Right lobe of liver (tissue), 6 donors: ENCODE measurements around the gene ZNF778. TPM values are rescaled to one million over a fixed set of nuclear protein-coding genes. Genes with fewer than 3 reads are reported as not detected.
A peak's percentile ranks its signal among the peaks of the same experiment; 100 is the strongest.
"Not testable (repeated sequence)": the region's sequence is repeated elsewhere in the genome, so short reads cannot be mapped to it uniquely, and the experiment has no call there.

Experiments
- ATAC-seq, 4 donors: fragments of 200-7000 bp; cut with Tn5 transposase; one replicate each; pipeline ENCODE4 v1.9.1; 2020; ENCODE audit warnings: mild to moderate bottlenecking in 4 of 4, moderate library complexity in 4 of 4
- DNase-seq, 3 donors: peaks; one replicate each; pipeline ENCODE4 v3.0.0-alpha.2; 2020
- H3K27ac ChIP-seq, 3 donors: fragments of 200-600 bp; one replicate each; pipeline ENCODE4 v1.8.0; 2022
- H3K27me3 ChIP-seq, 2 donors: fragments of 200-600 bp; one replicate each; pipeline ENCODE4 v1.8.0; 2022
- H3K36me3 ChIP-seq, 4 donors: fragments of 200-600 bp; sonication (generic) in 1 of 4; one replicate each; pipeline versions ENCODE4 v1.5.1 to v1.8.0; 2017 to 2022; ENCODE audit warnings: control low read depth in 1 of 4
- H3K4me1 ChIP-seq, 4 donors: fragments of 200-600 bp; sonication (generic) in 1 of 4; one replicate each; pipeline versions ENCODE4 v1.5.1 to v1.8.0; 2017 to 2022; ENCODE audit warnings: control low read depth in 1 of 4
- H3K4me3 ChIP-seq, 3 donors: fragments of 200-600 bp; one replicate each; pipeline ENCODE4 v1.8.0; 2022
- H3K9me3 ChIP-seq, 4 donors: fragments of 200-600 bp; sonication (generic) in 1 of 4; one replicate each; pipeline versions ENCODE4 v1.5.1 to v1.8.0; 2017 to 2022; ENCODE audit warnings: control low read depth in 1 of 4
- CTCF ChIP-seq, 4 donors: fragments of 200-600 bp in 3 of 4; fragments of 450-650 bp in 1 of 4; IDR thresholded peaks; one replicate each; pipeline versions ENCODE4 v1.5.1 to v1.8.0; 2016 to 2022; ENCODE audit warnings: antibody characterized with exemption in 4 of 4, mild to moderate bottlenecking in 2 of 4
- POLR2A ChIP-seq: fragments of 450-650 bp; IDR thresholded peaks from one replicate; pipeline ENCODE4 v1.6.1; 2017; ENCODE audit warnings: antibody characterized with exemption, mild to moderate bottlenecking
- WGBS: methylation state at CpG from one replicate; pipeline ENCODE4 v1.1.6; 2018; ENCODE audit warnings: low coverage, low lambda C conversion rate; ENCODE audit not compliant: insufficient coverage; ENCODE audit errors: missing lambda C conversion rate; 5-methylcytosine and 5-hydroxymethylcytosine counted together
- intact Hi-C, 2 donors: fragments of 100-400 bp; cut with DNase I; formaldehyde crosslinking; loops; one replicate each; pipeline versions ENCODE4 v1.11.2 to v1.14.1; 2022
- total RNA-seq, 6 experiments: library from RNA; depleted of rRNA in 2 of 6; stranded (reverse); fragments of >200 nt in 2 of 6; fragmentation: NEBNext Ultra II Directional in 3 of 6; extraction: Animal tissue kit (Norgen Biotek cat#: 25700) in 3 of 6; gene quantifications; one replicate each; pipeline versions ENCODE4 v1.1.0 to v1.2.4, GENCODE V29; 2016 to 2023
- donor health status: DM: no; HTN: yes; CAD: no.
- donor health status: DM: no; HTN: no; CAD: no.
- donor health status: DM: no; HTN: no; CAD: no.
- donor health status: DM: no; HTN: yes; CAD: no.
- donor health status: DM: no; HTN: yes; CAD: no.

Gene ZNF778
- total RNA-seq, 6 experiments from 2014 or later = 2.3 to 11.2 (median 3.1) TPM

- no peaks in the 10 kb centered on the region for H3K36me3 ChIP-seq
- peak in 1 of 3 donors; percentile 77 for DNase-seq
- intact Hi-C loops = no loop called here
- peak overlapping the region; percentile 76 to 96 (median 86) for H3K27ac ChIP-seq
- 12% methylated on average over 14 of the region's 30 CpGs for WGBS
- H3K4me1 ChIP-seq = peaks cover 0 to 29% (median 8%) of the 10 kb centered on the region in 4 donors
- ATAC-seq = peak; percentile 74 to 87 (median 80)
- H3K9me3 ChIP-seq = no peaks in the 10 kb centered on the region
- H3K4me3 ChIP-seq = peak overlapping the region; percentile 16 to 36 (median 33)
- H3K27me3 ChIP-seq = no peaks in the 10 kb centered on the region
- TF ChIP-seq CTCF (IDR thresholded peaks at IDR 0.05) (no peak), POLR2A (no peak)
Measured at GRCh38 chr16:89261691-89262563, 44.4 kb downstream of the ZNF778 start.

DNA sequence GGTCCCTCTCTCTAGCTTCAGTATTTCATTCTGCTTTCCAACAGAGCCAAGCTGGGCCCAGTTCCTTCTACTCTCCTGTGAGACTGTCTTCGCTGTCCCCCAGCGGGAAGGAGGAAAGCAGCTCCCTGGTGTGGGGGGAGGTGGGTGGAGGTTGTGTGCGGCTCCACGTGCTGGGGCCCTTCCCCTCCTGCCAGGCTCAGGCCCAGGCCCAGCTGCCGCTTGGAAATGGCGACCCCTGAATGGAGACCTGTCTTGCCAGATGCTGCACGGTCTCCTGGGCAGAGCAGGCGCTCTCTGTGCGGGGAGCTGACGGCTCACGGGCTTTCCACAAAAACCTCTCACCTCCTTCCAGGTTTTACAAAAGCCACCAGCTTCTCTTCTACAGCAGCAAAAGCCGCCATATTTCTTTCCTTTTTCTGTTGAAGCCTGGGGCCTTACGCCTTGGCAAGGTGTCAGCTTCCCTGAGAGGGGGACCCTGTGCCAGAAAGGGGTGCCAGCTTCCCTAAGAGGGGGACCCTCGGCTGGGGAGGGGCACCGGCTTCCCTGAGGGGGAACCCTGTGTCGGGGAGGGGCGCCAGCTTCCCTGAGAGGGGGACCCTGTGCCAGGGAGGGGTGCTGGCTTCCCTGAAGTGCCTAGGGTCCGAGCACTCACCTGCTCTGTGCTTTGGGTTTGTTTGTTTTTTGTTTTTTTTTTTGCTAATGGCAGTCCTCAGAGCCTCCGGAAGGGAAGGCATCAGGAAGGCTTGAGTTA lies 47.5 kb downstream of the ZNF778 start:
- ATAC-seq (no peak), DNase-seq (no peak)
- no peaks in the 10 kb centered on the region for H3K9me3 ChIP-seq
- intact Hi-C loops = no loop called here
- H3K27me3 ChIP-seq = no peaks in the 10 kb centered on the region
- peaks cover 0 to 22% (median 6%) of the 10 kb centered on the region in 4 donors for H3K4me1 ChIP-seq
- no peak overlapping the region for H3K27ac ChIP-seq
- peaks cover 0 to 17% (median 1%) of the 10 kb centered on the region in 4 donors for H3K36me3 ChIP-seq
- no peak overlapping the region for H3K4me3 ChIP-seq
- no peak for TF ChIP-seq CTCF (IDR thresholded peaks at IDR 0.05)
- no peak for TF ChIP-seq POLR2A
- WGBS = 88% methylated on average over 12 of the region's 19 CpGs

DNA sequence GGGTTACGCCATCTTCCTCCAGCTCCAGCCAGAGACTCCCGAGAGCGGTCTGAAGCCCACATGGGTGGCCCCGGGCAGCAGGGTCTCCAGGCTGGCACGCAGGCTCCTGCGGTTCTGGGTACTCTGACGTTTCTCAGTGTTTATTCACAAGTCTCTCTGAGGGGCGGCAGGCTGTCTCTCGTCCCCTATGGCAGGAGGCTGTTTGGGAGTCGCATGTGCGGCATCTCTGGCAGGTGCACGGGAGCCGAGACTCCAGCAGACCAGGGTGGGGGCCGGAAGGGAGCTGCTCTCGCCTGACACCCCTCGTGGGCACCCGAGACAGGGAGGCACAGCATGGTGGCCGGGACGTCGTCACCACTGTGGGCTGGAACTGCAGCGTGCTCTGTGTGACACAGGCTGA lies 48.1 kb downstream of the ZNF778 start:
- H3K27ac ChIP-seq = no peak overlapping the region
- no peak overlapping the region for H3K4me3 ChIP-seq
- H3K36me3 ChIP-seq = peaks cover 0 to 24% (median 6%) of the 10 kb centered on the region in 4 donors
- intact Hi-C loops = no loop called here
- H3K27me3 ChIP-seq = no peaks in the 10 kb centered on the region
- no peak for TF ChIP-seq CTCF (IDR thresholded peaks at IDR 0.05)
- TF ChIP-seq POLR2A = no peak
- peaks cover 0 to 22% (median 6%) of the 10 kb centered on the region in 4 donors for H3K4me1 ChIP-seq
- ATAC-seq (no peak), DNase-seq (no peak)
- H3K9me3 ChIP-seq = no peaks in the 10 kb centered on the region
- no CpG with 5 or more reads among the region's 21 CpGs for whole genome bisulfite sequencing

- Histone ChIP-seq H3K4me3 (no peak overlapping the region), H3K36me3 (peaks cover 0 to 30% (median 10%) of the 10 kb centered on the region in 4 donors), H3K4me1 (peaks cover 0 to 14% (median 4%) of the 10 kb centered on the region in 4 donors), H3K27me3 (no peaks in the 10 kb centered on the region), H3K9me3 (no peaks in the 10 kb centered on the region), H3K27ac (no peak overlapping the region)
- no peak for ATAC-seq
- DNase-seq = peak in 1 of 3 donors; percentile 41
- no CpG with 5 or more reads among the region's 17 CpGs for WGBS
- intact Hi-C loops = no loop called here
- TF ChIP-seq CTCF (IDR thresholded peaks at IDR 0.05) (no peak), POLR2A (no peak)
Measured at GRCh38 chr16:89266521-89267134, 49.1 kb downstream of the ZNF778 start.

DNA sequence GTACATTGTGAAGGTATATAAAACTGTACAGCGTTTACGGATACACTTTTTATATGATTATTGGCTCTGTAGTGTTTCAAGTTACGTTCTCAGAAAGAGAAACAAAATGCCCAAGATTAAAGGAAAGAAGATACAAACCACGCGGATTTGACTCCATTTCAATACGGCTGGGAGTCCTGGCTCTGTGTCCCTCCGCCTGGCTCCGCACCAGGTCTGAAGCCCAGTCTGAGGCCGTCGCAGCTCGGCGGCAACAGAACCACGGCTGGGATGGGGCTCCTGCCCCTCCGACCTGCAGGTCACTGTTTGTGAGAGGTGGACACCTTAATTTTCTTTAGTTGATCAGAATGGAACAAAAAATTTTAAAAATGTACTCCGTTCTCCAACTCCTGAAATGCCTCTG lies 50.2 kb downstream of the ZNF778 start:
- H3K4me3 ChIP-seq, H3K27ac ChIP-seq, DNase-seq, H3K4me1 ChIP-seq, H3K27me3 ChIP-seq, H3K9me3 ChIP-seq, intact Hi-C loops, ATAC-seq: not testable (repeated sequence)
- peaks cover 0 to 33% (median 13%) of the 10 kb centered on the region in 4 donors for H3K36me3 ChIP-seq
- 72% methylated on average over 4 of the region's 15 CpGs for WGBS
